HG03575 (cell line): ENCODE results near the gene SPN.
"Not testable (repeated sequence)": the region's sequence is repeated elsewhere in the genome, so short reads cannot be mapped to it uniquely, and the experiment has no call there.

Experiments used
- ATAC-seq: cut with Tn5 transposase; IDR thresholded peaks from one replicate; pipeline ENCODE4 v1.9.1; 2021; ENCODE audit not compliant: unreplicated experiment, insufficient number of reproducible peaks, low FRiP score; ENCODE audit errors: extremely low read depth

SPN gene

DNA sequence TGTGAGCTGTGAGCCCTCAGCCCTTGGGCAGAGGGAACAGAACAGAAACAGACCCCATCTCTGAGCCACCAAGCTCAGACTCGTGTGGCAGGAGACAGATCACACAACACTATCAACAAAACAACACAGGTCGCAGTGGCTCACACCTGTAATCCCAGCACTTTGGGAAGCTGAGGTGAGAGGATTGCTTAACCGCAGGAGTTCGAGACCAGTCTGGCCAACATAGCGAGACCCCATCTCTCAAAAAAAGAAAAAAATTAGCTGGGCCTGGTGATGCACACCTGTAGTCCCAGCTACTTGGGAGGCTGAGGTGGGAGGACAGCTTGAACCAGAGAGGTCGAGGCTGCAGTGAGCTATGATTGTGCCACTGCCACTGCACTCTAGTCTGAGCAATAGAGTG is 10.5 kb downstream of the SPN start:
- no peak for ATAC-seq

DNA sequence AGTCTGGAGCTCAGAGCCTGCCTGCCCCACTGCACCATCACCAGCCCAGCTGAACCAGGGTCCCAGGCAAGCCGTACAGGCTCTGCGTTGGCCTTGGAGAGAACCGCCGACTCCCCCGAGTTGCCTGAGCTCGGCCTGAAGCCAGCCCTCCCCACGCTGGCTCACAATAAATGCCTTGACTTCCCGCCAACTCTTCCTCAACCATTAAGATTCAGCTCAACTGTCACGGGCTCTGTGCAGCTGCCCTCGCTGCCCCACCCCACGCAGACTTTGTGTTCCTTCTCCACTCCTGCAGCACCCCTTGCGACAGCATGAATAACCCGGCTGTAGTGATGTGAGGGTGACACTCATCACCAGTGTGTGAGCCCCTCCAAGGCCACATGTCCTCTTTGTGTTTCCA is 11.1 kb downstream of the SPN start:
- ATAC-seq: no peak

- no peak for ATAC-seq
Observed at GRCh38 chr16:29675811-29676643, 13.0 kb downstream of the SPN start.

GRCh38 chr16:29676989-29677785 is 14.1 kb downstream of the SPN start:
- ATAC-seq: no peak

DNA sequence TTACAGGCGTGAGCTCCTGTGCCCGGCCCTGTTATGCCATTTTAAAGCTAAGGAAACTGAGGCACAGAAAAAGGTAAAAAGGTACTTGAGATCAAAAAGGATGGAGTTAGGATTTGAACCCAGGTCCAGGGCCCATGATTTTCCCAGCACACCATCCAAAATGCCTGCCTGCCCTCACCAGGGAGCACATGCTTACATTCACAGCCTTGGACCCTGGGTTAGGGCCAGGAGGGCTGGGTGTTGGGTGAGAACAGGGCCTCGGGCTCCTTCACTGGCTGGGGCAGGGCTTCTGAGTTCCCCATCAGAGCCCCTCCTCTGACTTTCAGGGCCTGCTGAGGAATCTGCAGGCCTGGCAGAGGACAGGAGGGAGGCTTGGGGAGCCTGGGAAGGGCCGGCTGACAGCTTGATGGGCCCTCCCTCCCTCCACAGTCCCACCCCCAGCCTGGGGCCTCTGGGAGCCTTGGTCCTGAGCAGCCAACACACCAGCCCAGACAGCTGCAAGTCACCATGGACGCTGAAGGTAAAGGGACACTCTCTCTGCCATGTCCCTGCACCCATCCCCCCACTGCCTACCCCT is 15.7 kb downstream of the SPN start, which contains the start of gene QPRT:
QPRT (plus strand) TSS at position 490 of the 577 bp plus-strand sequence; CDS start at position 508, 18 bp downstream.
- no peak for ATAC-seq

DNA sequence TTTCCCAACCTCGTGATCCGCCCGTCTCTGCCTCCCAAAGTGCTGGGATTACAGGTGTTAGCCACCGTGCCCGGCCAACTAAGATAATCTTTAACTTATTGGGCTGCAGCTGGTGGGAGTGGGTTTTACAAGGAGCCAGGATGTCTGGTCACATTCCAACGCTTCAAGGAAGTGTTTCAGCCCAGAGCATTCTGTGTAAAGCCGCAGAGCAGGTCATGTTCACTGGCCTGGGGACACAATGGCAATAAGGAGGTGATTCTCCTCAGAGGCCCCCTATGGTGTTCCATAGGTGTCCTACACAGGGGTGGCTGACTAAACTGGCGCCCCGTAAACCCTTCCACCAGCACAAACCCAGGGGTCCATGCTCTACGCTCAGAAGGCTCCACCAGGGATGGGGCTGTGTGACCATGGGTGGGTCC is 17.1 kb downstream of the SPN start:
- no peak for ATAC-seq

GRCh38 chr16:29683543-29684090 is 20.6 kb downstream of the SPN start:
- no peak for ATAC-seq

DNA sequence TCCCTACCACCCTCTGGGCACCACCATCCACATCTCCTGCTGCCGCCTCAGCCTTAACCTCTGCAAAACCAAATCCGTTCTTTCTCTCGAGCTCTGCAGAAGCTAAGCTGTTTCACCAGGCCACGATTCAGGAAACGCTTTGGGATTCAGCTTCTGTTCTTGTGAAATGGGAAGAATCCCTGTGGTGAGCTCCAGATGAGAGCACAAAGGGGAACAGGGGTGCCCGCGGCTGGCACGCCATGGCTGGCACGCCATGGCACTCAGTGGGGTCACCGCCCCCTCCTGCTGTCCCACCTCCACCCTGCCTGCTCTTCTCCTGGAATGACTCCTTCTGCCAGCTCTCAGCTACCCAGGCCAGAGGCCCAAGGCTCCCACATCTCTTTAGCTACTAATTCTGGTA is 21.6 kb downstream of the SPN start:
- ATAC-seq: no peak

DNA sequence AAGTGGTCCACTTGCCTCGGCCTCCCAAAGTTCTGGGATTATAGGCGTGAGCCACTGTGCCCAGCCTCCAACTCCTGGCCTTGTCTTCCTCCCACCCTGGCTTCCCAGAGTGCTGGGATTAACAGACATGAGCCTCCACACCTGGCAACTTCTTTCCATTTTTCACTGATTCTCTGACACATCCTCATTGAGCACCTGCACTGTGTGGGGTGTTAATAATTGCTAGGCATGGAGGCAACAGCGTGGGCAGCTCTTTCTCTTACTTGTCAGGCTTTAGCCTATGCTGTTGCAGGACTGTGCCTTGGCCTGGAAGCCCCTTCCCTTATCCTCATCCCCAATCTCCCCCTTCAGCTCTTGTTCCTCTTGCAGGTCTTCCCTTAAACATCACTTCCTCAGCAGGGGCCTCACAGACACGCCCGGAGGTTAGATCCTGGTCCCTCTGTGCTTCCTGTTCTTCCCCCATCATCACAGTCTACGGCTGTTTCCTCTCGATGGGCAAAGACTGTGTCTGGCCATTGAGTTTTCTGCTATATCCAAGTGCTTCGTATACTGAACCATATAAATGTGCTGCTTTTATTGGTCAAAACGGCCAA is 23.8 kb downstream of the SPN start:
- no peak for ATAC-seq

GRCh38 chr16:29687755-29688154 is 24.7 kb downstream of the SPN start:
- ATAC-seq: no peak

DNA sequence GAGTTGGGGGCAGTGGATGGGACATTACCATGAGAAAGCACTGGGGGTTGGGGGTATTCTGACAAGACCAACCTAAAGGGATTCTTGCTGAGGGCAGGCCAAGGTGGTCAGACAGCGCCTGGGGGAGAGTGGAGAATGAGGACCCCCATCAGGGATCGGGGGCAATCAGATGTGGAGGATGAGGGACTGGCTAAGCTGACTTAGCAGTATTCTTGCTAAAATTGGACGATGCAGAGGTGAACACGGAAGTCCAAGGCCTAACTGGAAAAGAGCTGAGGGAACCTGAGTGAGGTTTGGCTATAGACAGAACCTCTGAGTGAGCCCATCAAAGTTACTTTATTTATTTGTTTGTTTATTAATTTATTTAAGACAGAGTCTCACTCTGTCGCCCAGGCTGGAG is 25.1 kb downstream of the SPN start:
- no peak for ATAC-seq

GRCh38 chr16:29689490-29690351 is 26.7 kb downstream of the SPN start:
- not testable (repeated sequence) for ATAC-seq

DNA sequence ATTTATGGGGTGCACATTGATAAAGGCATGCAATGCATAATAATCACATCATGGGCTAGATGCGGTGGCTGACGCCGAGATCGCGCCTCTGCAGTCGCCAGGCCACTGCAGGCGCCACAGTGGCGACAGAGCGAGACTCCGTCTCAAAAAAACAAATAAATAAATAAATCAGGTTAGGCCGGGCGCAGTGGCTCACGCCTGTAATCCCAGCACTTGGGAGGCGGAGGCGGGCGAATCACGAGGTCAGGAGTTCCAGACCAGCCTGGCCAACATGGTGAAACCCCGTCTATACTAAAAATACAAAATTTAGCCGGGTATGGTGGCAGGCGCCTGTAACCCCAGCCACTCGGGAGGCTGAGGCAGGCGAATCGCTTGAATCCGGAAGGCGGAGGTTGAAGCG is 29.6 kb downstream of the SPN start:
- not testable (repeated sequence) for ATAC-seq

DNA sequence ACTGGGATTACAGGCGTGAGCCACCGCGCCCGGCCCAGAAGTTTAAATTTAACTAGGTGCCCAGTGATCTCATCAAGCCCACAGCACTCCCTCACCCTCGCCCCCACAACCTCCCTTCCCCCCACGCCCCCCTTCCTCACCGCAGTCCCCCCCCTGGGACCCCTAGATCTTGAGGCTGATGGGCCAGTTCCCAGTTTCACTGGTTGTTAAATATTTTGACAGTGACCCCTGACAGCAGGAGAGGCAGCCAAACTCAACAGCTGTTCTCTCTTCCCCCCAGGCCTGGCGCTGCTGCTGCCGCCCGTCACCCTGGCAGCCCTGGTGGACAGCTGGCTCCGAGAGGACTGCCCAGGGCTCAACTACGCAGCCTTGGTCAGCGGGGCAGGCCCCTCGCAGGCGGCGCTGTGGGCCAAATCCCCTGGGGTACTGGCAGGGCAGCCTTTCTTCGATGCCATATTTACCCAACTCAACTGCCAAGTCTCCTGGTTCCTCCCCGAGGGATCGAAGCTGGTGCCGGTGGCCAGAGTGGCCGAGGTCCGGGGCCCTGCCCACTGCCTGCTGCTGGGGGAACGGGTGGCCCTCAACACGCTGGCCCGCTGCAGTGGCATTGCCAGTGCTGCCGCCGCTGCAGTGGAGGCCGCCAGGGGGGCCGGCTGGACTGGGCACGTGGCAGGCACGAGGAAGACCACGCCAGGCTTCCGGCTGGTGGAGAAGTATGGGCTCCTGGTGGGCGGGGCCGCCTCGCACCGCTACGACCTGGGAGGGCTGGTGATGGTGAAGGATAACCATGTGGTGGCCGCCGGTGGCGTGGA is 31.5 kb downstream of the SPN start:
- no peak for ATAC-seq

DNA sequence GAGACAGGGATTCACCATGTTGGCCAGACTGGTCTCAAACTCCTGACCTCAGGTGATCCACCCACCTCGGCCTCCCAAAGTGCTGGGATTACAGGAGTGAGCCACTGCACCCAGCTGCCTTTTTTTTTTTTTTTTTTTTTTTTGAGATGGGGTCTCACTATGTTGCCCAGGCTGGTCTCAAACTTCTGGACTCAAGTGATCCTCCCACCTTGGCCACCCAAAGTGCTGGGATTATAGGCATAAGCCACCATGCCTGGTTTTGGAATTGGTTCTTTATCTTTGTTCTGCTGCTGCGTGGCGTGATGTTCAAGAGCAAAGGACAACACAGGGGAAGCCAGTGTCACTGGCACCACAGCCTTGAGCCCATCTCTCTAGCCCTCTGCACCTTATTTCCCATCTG is 32.6 kb downstream of the SPN start:
- not testable (repeated sequence) for ATAC-seq

- no peak for ATAC-seq
Observed at GRCh38 chr16:29696881-29697331, 33.9 kb downstream of the SPN start.

DNA sequence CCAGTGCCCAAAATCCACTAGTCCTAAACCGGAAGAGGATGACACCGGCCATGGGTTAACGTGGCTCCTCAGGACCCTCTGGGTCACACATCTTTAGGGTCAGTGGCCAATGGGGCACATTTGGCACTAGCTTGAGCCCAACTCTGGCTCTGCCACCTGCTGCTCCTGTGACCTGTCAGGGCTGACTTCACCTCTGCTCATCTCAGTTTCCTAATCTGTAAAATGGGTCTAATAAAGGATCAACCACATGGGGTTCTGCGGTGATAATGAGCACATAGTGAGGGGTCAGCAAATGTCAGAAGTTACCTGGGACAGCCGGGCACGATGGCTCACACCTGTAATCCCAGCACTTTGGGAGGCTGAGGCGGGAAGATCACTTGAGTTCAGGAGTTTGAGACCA is 34.3 kb downstream of the SPN start:
- no peak for ATAC-seq
